Loucy (cell line): ENCODE results near the gene TUT4.

Source experiments
- H2AFZ ChIP-seq: fragments of 200-600 bp; sonication (generic); 2 replicates; pipeline ENCODE4 v1.6.0; 2016; ENCODE audit warnings: antibody characterized with exemption, mild to moderate bottlenecking, low read length, moderate library complexity
- H3F3A ChIP-seq: fragments of 200-600 bp; 2 replicates; pipeline ENCODE4 v1.6.0; 2016; ENCODE audit warnings: antibody characterized with exemption, low read depth, mild to moderate bottlenecking
- H3K27me3 ChIP-seq: fragments of 200-600 bp; sonication (generic); 2 replicates; pipeline ENCODE4 v1.6.1; 2014; ENCODE audit warnings: low read length, mild to moderate bottlenecking; ENCODE audit not compliant: insufficient read depth, poor library complexity, severe bottlenecking
- H3K36me3 ChIP-seq: fragments of 200-600 bp; sonication (generic); 2 replicates; pipeline ENCODE4 v1.6.1; 2016; ENCODE audit warnings: low read length; ENCODE audit not compliant: insufficient read depth
- H3K4me1 ChIP-seq: fragments of 200-600 bp; sonication (generic); 2 replicates; pipeline ENCODE4 v1.5.1; 2014; ENCODE audit warnings: low read length, mild to moderate bottlenecking; ENCODE audit not compliant: insufficient read depth, poor library complexity, severe bottlenecking
- H3K4me2 ChIP-seq: fragments of 200-600 bp; sonication (generic); 2 replicates; pipeline ENCODE4 v1.6.0; 2014; ENCODE audit warnings: antibody characterized with exemption, low read length, low read depth, mild to moderate bottlenecking; ENCODE audit not compliant: poor library complexity, severe bottlenecking
- H3K4me3 ChIP-seq: fragments of 200-600 bp; sonication (generic); 2 replicates; pipeline ENCODE4 v1.5.1; 2014; ENCODE audit warnings: low read length, mild to moderate bottlenecking, mixed read lengths; ENCODE audit not compliant: poor library complexity, severe bottlenecking
- H3K79me2 ChIP-seq: fragments of 200-600 bp; sonication (generic); 2 replicates; pipeline ENCODE4 v1.6.1; 2014; ENCODE audit warnings: low read length; ENCODE audit not compliant: insufficient read depth
- H3K9ac ChIP-seq: fragments of 200-600 bp; sonication (generic); 2 replicates; pipeline ENCODE4 v1.6.0; 2014; ENCODE audit warnings: mild to moderate bottlenecking, low read depth, low read length, moderate library complexity; ENCODE audit not compliant: poor library complexity, severe bottlenecking
- H3K9me2 ChIP-seq: fragments of 200-600 bp; sonication (generic); replicated peaks from 2 replicates; pipeline ENCODE4 v1.6.1; 2016; ENCODE audit warnings: low read depth, low read length, mixed read lengths
- H3K9me3 ChIP-seq: fragments of 200-600 bp; sonication (generic); 2 replicates; pipeline ENCODE4 v1.6.1; 2014; ENCODE audit warnings: mild to moderate bottlenecking, antibody characterized with exemption, low read length, low read depth; ENCODE audit not compliant: insufficient read depth
- H4K20me1 ChIP-seq: fragments of 200-600 bp; sonication (generic); 2 replicates; pipeline ENCODE4 v1.6.0; 2014; ENCODE audit warnings: antibody characterized with exemption, low read length, mild to moderate bottlenecking; ENCODE audit not compliant: insufficient read depth, poor library complexity, severe bottlenecking
- CTCF ChIP-seq: fragments of 200-600 bp; sonication (generic); conservative IDR thresholded peaks from 2 replicates; pipeline ENCODE4 v1.5.1; 2014; ENCODE audit warnings: mild to moderate bottlenecking, antibody characterized with exemption, low read length
- EZH2phosphoT487 ChIP-seq: fragments of 200-600 bp; IDR thresholded peaks from 2 replicates; pipeline ENCODE4 v1.6.1; 2018; ENCODE audit warnings: antibody characterized with exemption, mild to moderate bottlenecking, moderate library complexity, borderline replicate concordance

Gene TUT4

DNA sequence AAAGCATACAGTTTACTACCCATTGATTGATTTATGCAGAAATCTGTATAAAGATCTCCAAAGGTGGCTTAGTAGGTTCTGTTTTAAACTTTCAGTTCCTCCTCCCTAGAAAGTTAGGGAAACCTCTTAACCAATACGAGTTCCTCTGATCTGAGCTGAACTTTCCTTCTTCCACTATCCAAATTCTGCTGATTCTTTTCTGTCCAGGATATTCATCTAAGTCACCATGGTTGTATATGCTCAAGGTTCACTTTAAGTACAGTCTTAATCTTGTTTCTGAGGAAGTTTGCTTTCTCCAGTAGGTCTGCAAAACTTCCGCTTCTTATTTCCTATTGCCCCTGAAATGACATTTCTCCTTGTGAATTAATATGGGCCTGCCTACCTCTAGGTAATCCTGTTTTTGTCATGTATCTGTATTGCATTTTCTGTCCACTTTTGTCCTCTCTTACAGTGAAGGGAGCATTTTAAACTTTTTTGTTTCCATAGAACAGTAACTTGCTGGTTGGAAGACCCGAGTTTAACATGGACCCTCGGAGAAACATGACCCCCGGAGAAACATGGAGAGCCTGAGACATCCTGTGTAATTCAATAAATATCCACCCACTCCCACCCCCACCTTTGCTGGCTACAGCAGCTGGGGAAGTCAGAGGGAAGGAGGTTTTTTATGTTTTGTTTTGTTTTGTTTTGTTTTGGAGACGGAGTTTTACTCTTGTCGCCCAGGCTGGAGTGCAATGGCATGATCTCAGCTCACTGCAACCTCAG is 16.7 kb upstream of the TUT4 start:
- Histone ChIP-seq H3K9me2 (no peaks in the 10 kb centered on the region), H3K9me3 (no peaks in the 10 kb centered on the region), H4K20me1 (no peaks in the 10 kb centered on the region), H3K4me3 (no peak overlapping the region), H3K36me3 (no peaks in the 10 kb centered on the region), H3K27me3 (no peaks in the 10 kb centered on the region), H3K4me2 (no peak overlapping the region), H3K79me2 (no peaks in the 10 kb centered on the region), H2AFZ (no peak overlapping the region), H3F3A (no peaks in the 10 kb centered on the region), H3K9ac (no peak overlapping the region), H3K4me1 (peaks cover 18% of the 10 kb centered on the region)
- TF ChIP-seq EZH2phosphoT487 (no peak), CTCF (no peak)

DNA sequence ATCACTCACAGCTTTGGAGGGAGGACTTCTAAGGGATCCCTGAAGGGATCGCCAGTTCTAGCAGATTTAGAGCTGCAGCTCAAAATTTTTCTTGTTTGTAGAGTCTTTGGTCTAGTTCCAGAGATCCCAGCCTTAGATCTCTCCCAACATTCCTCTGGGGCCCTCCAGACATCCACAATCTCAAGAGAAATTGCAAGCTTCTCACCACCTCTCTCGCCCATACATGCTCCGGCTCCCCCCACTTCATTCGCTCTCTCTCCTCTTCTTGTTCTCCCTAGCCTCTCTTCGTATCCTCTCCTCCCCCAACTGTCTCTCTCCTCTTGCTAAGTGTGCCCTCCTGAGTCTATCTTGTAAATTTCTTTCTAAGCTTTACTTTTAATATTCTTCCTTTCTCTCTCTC is 15.1 kb upstream of the TUT4 start:
- H3K9me2 ChIP-seq, result no peaks in the 10 kb centered on the region
- H3K4me2 ChIP-seq, result no peak overlapping the region
- H3K4me1 ChIP-seq, result peaks cover 18% of the 10 kb centered on the region
- H3F3A ChIP-seq, result no peaks in the 10 kb centered on the region
- H3K9ac ChIP-seq, result no peak overlapping the region
- H3K9me3 ChIP-seq, result no peaks in the 10 kb centered on the region
- no peaks in the 10 kb centered on the region for H3K36me3 ChIP-seq
- H3K79me2 ChIP-seq, result no peaks in the 10 kb centered on the region
- no peak overlapping the region for H3K4me3 ChIP-seq
- no peaks in the 10 kb centered on the region for H4K20me1 ChIP-seq
- no peaks in the 10 kb centered on the region for H3K27me3 ChIP-seq
- H2AFZ ChIP-seq, result 0 out of 2 replicates have a peak overlapping the region, but pooled peaks have one; percentile 55
- no peak for TF ChIP-seq EZH2phosphoT487
- TF ChIP-seq CTCF, result no peak; the same call in 1 of the 2 replicates

- H3F3A ChIP-seq, result no peaks in the 10 kb centered on the region
- H3K27me3 ChIP-seq, result no peaks in the 10 kb centered on the region
- no peak for TF ChIP-seq EZH2phosphoT487
- no peak for TF ChIP-seq CTCF
- H3K4me3 ChIP-seq, result no peak overlapping the region
- no peaks in the 10 kb centered on the region for H4K20me1 ChIP-seq
- no peak overlapping the region for H3K4me2 ChIP-seq
- H3K4me1 ChIP-seq, result no peaks in the 10 kb centered on the region
- no peaks in the 10 kb centered on the region for H3K36me3 ChIP-seq
- no peaks in the 10 kb centered on the region for H3K9me3 ChIP-seq
- no peak overlapping the region for H2AFZ ChIP-seq
- no peaks in the 10 kb centered on the region for H3K9me2 ChIP-seq
- H3K79me2 ChIP-seq, result no peaks in the 10 kb centered on the region
- H3K9ac ChIP-seq, result no peak overlapping the region
These were observed 9.9 kb upstream of the TUT4 start for GRCh38 chr1:52562766-52563165.
